Activated naive CD4-positive, alpha-beta T cell treated with anti-CD3 and anti-CD28 coated beads, Interleukin-2, amount 50 U/mL, for 24 hours (primary cell): Measurements from ENCODE around the gene NFIB.

ENCODE experiments used
- H3K27ac Mint-ChIP-seq: one replicate; pipeline ENCODE4 v1.8.0; 2021; ENCODE audit warnings: mild to moderate bottlenecking, mixed read lengths
- H3K27me3 Mint-ChIP-seq: one replicate; pipeline ENCODE4 v1.8.0; 2021; ENCODE audit warnings: mixed read lengths
- H3K36me3 Mint-ChIP-seq: one replicate; pipeline ENCODE4 v1.8.0; 2021; ENCODE audit warnings: mixed read lengths
- H3K4me1 Mint-ChIP-seq: one replicate; pipeline ENCODE4 v1.8.0; 2021; ENCODE audit warnings: mixed read lengths
- H3K4me3 Mint-ChIP-seq: one replicate; pipeline ENCODE4 v1.8.0; 2021; ENCODE audit warnings: mild to moderate bottlenecking, mixed read lengths
- H3K9me3 Mint-ChIP-seq: one replicate; pipeline ENCODE4 v1.8.0; 2021; ENCODE audit warnings: mixed read lengths

NFIB gene

DNA sequence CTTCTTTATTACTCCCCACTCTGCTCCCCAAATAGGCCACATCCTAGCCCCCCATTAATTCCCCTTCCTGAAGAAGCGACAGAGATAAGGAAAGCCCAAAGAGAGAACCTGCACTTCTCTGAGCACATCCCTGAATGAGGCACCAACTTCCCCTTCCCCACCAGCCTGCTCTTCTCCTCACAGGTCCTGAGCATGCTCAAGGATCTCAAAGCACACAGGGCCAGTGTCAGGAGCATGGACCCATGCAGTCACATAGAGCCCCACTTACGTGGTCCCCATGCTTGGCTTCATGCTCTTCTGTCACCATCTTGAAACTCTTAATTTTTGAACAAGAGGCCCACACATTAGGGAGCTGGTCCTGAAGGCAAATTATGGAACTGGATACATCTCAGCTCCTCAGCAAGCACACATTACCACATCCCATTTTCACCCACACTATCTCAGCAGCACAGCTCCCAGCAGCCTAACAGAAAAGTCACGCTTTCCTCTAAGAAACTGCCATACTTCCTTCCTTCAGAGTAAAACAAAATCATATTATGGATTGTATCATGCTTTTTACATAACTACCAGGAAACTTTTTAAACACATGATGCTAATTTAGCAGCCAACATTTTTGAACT lies 99.8 kb downstream of the NFIB start:
- H3K27ac Mint-ChIP-seq: no peak overlapping the region
- H3K4me1 Mint-ChIP-seq: no peaks in the 10 kb centered on the region
- no peaks in the 10 kb centered on the region for H3K9me3 Mint-ChIP-seq
- H3K36me3 Mint-ChIP-seq: no peaks in the 10 kb centered on the region
- H3K27me3 Mint-ChIP-seq: no peaks in the 10 kb centered on the region
- H3K4me3 Mint-ChIP-seq: no peak overlapping the region

DNA sequence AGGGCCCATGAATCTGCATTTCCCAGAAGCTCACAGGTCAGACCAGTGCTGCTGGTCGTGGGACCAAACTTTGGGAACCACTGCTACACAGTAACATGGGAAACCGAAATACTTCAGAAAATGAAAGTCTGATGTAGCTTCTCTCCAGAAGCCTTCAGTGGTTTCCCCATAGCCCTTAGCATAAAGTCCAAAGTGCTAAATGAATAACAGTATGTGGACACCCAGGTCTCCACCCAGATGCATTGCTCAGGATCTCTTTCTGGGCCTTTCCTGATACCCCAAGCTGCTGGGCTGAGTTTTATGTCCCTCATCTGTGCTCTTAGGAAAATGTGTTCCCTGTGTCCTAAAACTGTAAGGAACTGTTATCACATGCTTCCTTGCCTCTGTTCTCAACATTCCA lies 100.4 kb downstream of the NFIB start:
- Mint-ChIP-seq H3K4me3 (no peak overlapping the region), H3K4me1 (no peaks in the 10 kb centered on the region), H3K27ac (no peak overlapping the region), H3K9me3 (no peaks in the 10 kb centered on the region), H3K36me3 (no peaks in the 10 kb centered on the region), H3K27me3 (no peaks in the 10 kb centered on the region)

DNA sequence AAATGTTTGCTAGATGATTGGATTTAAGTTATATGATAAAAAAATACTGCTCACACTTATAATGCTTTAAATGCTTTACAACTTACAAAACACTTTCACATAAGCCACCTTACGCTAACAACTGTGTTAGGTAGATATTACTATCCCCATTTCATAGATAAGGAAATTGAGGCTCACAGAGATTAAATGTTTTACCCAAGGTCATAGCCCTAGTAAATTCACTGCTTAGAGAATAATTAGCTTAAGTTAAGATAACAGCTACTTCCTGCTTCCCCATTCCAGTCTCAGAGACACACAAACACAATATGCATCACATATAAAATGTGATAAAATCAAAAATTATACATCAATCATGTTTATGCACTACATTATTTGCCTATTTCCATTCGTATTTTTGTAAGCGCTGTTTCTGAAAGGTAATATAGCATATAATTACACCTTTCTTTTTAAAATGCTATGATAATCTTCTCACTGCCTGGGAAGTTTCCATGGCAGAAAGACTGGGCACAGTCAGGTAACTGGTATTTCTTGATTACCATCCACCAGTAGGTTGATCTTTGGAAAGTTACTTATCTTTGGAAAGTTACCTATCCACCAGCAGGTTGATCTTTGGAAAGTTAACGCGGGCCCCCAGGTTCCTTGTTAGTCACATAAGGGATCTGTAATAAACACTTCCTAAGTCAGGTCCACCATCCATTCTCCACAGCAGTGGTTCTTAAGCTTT lies 101.1 kb downstream of the NFIB start:
- no peak overlapping the region for H3K27ac Mint-ChIP-seq
- H3K4me1 Mint-ChIP-seq: no peaks in the 10 kb centered on the region
- H3K9me3 Mint-ChIP-seq: no peaks in the 10 kb centered on the region

DNA sequence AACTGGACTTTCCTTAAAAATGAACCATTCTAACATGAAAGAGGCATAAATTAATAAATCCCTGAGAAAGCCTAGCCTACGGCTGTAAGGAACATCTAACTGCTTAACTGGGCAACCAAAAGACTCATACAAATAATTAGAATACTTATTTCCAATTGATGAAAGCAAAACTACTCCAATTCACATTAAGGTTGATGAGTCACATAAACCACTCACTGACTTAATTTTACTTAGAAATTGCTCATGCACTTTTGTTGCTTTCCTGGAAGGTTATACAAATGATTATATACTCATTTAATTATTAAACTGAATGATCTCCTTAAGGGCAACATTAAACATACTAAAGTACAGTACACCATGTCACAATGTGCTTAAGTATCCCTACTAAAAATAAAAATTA lies 101.9 kb downstream of the NFIB start:
- Mint-ChIP-seq H3K4me3 (no peak overlapping the region), H3K36me3 (no peaks in the 10 kb centered on the region), H3K9me3 (no peaks in the 10 kb centered on the region), H3K27me3 (no peaks in the 10 kb centered on the region), H3K27ac (no peak overlapping the region), H3K4me1 (no peaks in the 10 kb centered on the region)

More for the DNA sequence above, 101.1 kb downstream of the NFIB start:
- Mint-ChIP-seq H3K27me3 (no peaks in the 10 kb centered on the region), H3K36me3 (no peaks in the 10 kb centered on the region), H3K4me3 (no peak overlapping the region)

DNA sequence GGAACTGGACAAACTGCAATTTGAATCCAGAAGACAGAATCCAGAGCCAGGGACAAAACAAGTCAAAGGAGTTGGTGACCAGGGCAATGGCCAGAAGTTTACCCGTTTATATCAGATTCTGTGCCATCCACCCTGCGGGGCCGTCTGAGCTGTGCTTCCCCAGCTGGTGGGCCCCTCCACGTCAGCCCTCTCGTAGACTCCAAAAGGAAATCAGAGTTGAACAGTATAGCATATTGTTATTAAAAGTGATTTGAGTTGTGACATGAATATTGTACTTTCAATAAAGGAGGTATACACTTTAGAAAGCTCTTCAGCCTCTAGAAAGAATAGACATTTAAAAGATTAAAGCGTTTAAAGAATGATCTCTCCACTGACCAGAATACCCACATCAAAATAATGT lies 102.4 kb downstream of the NFIB start:
- Mint-ChIP-seq H3K27me3 (no peaks in the 10 kb centered on the region), H3K4me1 (no peaks in the 10 kb centered on the region), H3K9me3 (no peaks in the 10 kb centered on the region), H3K27ac (no peak overlapping the region), H3K4me3 (no peak overlapping the region), H3K36me3 (no peaks in the 10 kb centered on the region)

DNA sequence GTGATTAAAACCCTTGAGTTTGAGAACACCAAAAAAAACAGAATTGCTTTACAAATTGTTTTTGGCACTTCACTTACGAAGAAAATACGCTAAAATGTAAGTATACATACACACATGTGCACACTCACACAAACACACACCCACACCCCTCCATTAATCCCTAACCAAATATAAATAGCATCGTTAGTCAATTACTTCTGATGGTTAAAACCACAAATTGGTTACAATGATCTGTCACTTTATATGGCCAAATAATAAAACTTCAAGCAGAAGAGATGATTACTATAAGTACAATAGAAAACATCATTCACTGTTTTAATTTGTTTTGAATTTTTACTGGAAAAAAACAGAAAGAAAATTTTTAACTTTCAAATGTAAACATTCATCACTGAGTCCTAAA lies 103.5 kb downstream of the NFIB start:
- Mint-ChIP-seq H3K9me3 (no peaks in the 10 kb centered on the region), H3K27me3 (no peaks in the 10 kb centered on the region), H3K27ac (no peak overlapping the region), H3K4me3 (no peak overlapping the region), H3K36me3 (no peaks in the 10 kb centered on the region), H3K4me1 (no peaks in the 10 kb centered on the region)

DNA sequence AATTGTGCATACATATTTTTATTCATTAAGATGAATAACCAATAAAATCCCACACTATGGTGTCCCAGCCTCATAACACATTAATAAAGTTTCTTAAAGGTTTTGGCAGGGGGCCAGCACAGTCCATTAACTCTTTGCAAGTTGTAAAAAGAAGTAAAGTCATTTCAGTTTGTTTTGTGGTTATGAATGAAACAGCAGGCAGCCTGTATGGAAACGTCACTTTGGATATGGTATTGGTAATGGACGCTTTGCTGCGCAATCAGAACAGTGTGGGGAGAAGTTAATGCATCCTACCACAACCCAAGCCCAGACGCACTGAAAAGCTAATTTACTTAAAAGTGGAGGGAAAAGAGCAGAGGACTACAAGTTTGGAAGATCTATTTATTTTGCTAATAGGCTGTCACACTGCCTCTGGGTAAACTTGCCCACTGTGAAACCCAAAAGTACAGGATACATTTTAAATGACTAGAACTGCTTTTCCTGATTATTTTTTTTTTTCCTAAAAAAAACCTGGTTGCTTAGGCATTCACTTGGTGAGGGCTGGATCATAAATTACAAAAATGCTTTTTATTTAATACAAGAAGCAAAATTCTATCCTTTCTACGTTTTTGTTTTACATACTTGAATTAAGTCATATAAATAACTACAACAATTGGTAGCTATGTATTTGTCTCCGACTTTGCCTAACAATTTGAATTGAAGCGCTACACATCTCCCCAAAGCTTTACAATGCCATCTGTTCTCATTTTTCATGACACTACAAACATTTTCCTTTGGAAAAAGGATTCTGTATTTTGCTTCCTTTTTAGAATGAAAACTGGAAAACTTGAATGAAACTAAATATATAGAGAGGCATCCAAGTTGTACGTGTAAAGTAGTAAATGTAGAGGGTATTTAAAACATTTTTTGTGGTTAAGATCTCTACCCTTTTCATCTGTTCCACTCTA lies 104.3 kb downstream of the NFIB start:
- H3K4me3 Mint-ChIP-seq: no peak overlapping the region
- H3K27ac Mint-ChIP-seq: no peak overlapping the region
- H3K27me3 Mint-ChIP-seq: no peaks in the 10 kb centered on the region
- H3K9me3 Mint-ChIP-seq: no peaks in the 10 kb centered on the region
- H3K4me1 Mint-ChIP-seq: no peaks in the 10 kb centered on the region
- H3K36me3 Mint-ChIP-seq: no peaks in the 10 kb centered on the region

DNA sequence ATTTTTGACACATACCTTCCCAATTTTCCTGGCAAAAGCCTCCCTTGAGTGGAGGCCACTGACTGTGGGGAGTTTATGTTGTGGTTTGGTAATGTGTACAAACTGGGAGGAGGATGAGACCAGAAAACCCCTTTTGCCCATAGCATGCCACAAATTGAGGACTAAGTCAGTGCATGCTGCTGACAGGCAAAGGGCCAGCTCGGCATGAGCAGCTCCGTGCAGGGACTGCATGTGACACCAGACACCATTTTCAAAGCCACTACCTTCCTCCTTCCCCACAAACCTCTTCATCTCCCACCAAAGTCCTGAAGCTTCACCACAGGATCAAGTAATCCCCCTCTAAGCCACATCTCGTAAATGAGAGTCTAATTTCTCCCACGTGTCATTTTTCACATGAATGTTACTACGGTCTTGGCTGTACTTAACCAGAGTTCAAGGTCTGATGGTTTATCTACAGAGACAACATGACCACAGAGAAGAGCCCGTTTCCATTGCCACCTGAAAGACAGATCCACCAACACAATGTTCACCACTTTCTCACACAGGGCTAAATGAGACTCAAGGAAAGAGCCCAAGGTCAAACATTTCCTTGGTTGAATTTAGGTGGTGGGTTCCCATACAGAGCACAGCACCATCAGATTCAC lies 106.5 kb downstream of the NFIB start:
- Mint-ChIP-seq H3K27me3 (no peaks in the 10 kb centered on the region), H3K27ac (no peak overlapping the region), H3K36me3 (no peaks in the 10 kb centered on the region), H3K4me1 (no peaks in the 10 kb centered on the region), H3K9me3 (no peaks in the 10 kb centered on the region), H3K4me3 (no peak overlapping the region)

DNA sequence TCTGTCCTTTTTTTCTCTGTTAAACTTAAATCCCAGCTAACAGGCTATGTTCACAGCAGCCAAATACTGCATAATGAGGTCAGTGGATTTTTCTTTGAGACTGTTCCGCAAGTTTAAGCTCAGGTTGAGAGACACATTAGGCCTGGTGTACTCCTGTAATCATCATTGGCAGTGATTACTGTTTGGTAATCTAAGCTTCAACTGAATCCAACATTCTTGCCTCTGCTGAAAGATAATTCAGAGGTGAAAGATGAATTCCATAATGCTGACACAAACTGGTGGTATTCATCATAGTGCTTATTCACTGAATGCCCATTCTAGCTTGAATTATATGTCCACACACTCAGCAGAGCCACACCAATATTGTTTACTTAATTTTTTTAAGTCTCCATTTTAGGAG lies 108.5 kb downstream of the NFIB start:
- Mint-ChIP-seq H3K4me3 (no peak overlapping the region), H3K36me3 (no peaks in the 10 kb centered on the region), H3K27ac (no peak overlapping the region)

DNA sequence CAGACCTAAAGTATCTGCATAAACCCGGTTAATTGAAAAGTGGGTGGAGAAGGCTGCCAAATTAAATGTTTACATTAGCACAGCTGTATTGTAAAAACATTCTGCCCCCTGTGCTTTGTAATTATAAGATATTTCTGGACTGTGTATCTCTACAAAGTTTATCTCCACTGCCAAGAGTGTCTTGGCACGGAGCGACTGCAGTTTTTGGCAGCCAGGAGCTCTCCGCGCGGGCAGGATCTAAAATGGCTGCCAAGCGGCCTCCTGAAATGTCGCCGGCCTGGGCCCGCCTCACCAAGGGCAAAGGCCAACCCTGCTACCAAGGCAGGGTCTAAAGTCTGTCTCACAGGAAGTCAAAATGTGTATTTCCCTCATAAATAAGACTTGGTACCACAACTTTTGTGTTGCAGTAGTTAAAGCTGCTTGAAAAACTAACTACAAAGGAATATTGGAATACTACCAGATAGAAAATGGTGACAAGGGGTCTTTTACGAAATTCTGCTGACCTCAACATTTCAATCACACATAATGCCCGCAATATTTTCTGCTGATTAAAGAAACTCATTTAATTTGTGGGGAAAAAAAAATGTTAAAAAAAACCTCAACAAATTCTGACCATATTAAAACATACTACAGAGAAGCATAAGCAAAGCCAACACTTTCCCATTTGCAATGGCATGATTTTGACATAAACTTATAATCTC lies 110.4 kb downstream of the NFIB start:
- Mint-ChIP-seq H3K27ac (no peak overlapping the region), H3K9me3 (no peaks in the 10 kb centered on the region), H3K36me3 (no peaks in the 10 kb centered on the region), H3K27me3 (no peaks in the 10 kb centered on the region), H3K4me1 (no peaks in the 10 kb centered on the region), H3K4me3 (no peak overlapping the region)

More for the DNA sequence above, 108.5 kb downstream of the NFIB start:
- Mint-ChIP-seq H3K9me3 (no peaks in the 10 kb centered on the region), H3K4me1 (no peaks in the 10 kb centered on the region), H3K27me3 (no peaks in the 10 kb centered on the region)

DNA sequence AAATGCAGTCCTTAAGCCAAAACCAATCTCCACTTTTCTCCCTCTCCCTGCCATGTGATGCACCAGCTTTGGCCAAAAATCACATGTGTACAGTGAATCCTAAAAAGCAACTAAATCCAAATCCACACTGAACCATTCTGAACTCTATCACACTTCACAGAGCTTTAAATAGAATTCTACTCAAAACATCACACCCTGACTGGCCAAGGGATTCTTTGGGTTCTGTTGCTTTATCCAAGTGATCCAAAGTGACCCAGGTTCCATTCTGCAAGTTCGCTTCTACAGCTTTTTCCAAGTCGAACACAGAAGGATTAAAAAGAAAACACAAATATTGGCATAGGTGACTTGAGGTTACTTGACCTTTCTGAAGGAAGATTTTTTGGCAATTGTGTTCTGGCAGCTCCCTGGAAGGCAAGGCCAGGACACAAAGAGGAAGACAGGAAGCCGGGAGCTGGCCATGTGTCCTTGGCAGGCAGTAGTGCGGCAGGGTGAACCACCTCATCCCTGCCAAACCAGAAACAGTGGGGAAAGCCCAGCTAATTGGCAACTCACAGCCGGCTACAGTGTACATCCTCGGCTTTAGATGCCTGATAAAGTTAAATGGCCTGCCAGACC lies 115.0 kb downstream of the NFIB start:
- H3K4me3 Mint-ChIP-seq: no peak overlapping the region
- H3K36me3 Mint-ChIP-seq: no peaks in the 10 kb centered on the region
- H3K27me3 Mint-ChIP-seq: no peaks in the 10 kb centered on the region
- H3K27ac Mint-ChIP-seq: no peak overlapping the region
- no peaks in the 10 kb centered on the region for H3K9me3 Mint-ChIP-seq
- no peaks in the 10 kb centered on the region for H3K4me1 Mint-ChIP-seq

DNA sequence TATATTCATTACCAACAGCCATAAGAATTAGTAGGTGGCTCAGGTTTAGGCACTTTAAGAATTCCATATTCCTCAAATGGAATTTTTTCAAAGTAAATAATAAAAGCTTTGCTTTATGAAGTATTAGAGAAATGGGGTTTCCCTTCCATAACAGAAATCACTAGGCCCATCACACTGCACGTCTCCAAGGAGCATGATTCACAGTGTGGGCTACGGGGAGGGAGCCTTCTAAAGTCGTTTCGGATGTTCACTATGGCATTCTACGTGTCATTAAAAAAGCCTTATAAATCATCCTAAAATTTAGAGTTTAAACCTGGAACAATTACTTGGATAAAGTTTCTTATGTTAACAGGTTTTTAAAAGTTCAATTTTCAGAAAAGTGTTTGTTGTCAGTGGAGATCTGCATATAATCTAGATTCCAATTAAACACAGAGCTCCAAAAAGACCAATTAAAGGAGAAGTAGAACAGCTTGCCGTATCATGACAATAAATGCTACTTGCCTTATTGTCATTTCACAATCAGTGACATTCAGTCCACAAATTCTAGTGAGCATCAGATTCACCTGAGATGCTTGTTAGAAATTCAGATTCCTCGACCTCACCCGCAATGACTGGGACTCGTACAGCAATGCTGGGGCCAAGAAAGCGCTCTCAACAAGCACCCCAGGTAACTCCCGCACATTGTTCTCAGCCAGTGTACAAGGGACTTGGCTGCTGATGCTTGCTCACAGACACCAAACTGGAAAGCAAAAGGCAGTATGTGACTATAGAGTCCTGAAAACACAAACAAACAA lies 115.7 kb downstream of the NFIB start:
- no peaks in the 10 kb centered on the region for H3K27me3 Mint-ChIP-seq
- H3K9me3 Mint-ChIP-seq: no peaks in the 10 kb centered on the region
- no peaks in the 10 kb centered on the region for H3K36me3 Mint-ChIP-seq
- no peaks in the 10 kb centered on the region for H3K4me1 Mint-ChIP-seq
- no peak overlapping the region for H3K27ac Mint-ChIP-seq
- H3K4me3 Mint-ChIP-seq: no peak overlapping the region

DNA sequence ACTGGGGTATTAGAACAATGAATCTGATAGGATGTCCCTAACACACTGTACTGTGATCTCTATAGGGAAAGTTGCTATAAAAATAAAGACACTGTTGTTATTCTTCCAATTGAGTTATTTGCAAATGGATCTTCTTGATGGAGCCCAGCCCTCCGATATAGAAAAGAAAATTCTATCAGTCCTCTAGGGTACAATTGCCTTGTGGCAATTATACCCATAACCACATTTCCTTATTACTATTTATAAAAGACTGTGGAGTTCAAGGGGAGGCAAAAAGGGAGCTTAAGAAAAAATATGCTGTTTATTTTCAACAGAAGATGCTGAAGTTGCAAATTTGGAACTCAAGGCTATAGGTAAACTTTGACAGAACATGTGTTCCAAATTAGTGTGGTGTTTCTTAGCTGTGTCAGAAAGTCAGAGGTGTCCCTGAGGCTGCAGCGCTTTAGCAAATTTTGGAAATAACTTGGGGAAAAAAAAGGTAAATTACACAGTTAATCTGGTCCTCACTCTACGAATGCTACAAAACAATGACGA lies 116.5 kb downstream of the NFIB start:
- no peaks in the 10 kb centered on the region for H3K36me3 Mint-ChIP-seq
- H3K27ac Mint-ChIP-seq: no peak overlapping the region
- no peaks in the 10 kb centered on the region for H3K9me3 Mint-ChIP-seq
- no peaks in the 10 kb centered on the region for H3K4me1 Mint-ChIP-seq
- H3K27me3 Mint-ChIP-seq: no peaks in the 10 kb centered on the region
- H3K4me3 Mint-ChIP-seq: no peak overlapping the region
